HG02870 (cell line): ENCODE results near the gene ZNF107.
"Not testable (repeated sequence)": the region's sequence is repeated elsewhere in the genome, so short reads cannot be mapped to it uniquely, and the experiment has no call there.

Experiments used
- ATAC-seq: cut with Tn5 transposase; IDR thresholded peaks from one replicate; pipeline ENCODE4 v1.9.1; 2021; ENCODE audit warnings: mild to moderate bottlenecking, moderate library complexity; ENCODE audit not compliant: unreplicated experiment

Gene ZNF107

GRCh38 chr7:64642875-64643274 lies 23.1 kb upstream of the ZNF107 start:
- no peak for ATAC-seq

GRCh38 chr7:64643566-64643965 lies 22.4 kb upstream of the ZNF107 start:
- ATAC-seq: no peak

GRCh38 chr7:64651203-64651602 lies 14.7 kb upstream of the ZNF107 start:
- no peak for ATAC-seq

DNA sequence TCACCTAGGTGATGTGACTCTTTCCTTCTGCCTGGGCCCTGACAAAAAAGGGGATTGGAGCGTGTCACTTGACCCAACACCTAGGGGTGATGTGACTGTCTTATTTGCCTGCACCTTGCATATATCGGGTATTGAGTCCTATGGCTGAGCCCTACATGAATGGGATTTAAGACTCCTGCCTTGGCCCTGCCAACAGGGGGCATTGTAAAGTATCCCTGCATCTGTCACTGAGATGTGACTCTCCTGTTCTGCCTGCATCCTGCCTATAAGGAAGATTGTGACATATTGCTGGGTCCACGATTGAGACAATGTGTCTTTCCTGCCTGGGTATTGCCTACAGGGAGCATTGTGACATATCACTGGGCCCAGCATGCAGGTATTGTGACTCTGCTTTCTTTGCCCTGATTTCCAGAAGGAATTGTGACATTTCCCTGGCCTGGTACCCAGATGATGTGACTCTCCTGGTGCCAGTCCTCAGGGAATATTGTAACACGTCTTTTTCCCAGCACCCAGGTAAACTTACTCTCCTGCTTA lies 14.2 kb upstream of the ZNF107 start:
- ATAC-seq: no peak

- ATAC-seq: no peak
These were observed 12.1 kb upstream of the ZNF107 start for GRCh38 chr7:64653721-64654401.

DNA sequence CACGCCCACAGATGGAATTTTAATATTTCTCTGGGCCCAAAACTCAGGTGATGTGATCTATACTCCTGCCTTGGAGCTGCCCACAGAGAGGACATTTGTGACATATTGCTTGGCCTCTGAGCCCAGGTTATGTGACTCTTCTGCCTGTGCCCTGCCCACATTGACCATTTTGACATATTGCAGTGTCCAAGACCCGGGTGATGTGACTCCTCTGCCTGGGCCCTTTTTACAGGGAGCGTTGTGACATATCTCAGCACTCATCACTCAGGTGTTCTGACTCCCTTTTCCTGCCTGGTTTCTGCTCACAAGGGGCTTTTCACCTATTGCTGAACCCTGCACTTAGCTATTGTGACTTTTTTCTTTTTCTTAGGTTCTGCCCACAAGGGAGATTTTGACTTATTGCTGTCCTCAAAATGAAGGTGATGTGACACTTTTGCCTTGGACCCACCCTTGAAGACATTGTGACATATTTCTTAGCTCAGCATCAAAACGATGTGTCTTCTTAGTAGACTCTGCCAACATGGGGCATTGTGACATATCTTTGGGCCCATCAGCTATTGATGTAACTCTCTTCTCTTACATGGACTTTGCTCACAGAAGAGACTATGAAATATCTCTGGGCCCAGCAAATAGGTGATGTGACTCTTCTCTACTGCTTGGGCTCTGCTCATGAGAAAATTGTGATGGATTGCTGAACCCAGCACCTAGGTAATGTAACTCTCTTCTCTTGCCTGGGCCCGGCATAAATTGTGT lies 11.0 kb upstream of the ZNF107 start:
- ATAC-seq: no peak

- no peak for ATAC-seq
These were observed 10.1 kb upstream of the ZNF107 start for GRCh38 chr7:64655811-64656210.

DNA sequence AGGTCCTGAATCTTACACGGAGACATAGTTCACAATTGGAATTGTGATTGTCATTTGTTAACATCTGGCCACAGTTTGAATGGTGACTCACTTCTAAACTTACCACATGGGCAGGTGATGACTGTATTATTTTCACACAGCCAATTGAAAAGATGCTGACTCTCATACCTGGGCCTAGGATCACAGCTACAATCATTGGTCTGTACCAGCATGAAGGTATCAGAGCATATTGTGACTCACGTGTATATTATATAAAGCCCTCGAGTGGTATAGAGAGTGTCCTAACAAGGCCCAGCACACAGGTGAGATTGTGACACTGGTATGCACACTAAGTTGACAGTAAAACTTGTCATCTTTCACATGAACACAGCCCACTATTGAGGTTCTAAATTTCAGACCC lies 9.4 kb upstream of the ZNF107 start:
- ATAC-seq: no peak

DNA sequence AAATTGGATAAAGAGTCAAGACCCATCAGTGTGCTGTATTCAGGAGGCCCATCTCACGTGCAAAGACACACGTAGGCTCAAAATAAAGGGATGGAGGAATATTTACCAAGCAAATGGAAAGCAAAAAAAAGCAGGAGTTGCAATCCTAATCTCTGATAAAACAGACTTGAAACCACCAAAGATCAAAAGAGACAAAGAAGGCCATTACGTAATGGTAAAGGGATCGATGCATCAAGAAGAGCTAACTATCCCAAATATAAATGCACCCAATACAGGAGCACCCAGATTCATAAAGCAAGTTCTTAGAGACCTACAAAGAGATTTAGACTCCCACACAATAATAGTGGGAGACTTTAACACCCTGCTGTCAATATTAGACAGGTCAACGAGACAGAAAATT lies 3.8 kb upstream of the ZNF107 start:
- ATAC-seq: not testable (repeated sequence)

DNA sequence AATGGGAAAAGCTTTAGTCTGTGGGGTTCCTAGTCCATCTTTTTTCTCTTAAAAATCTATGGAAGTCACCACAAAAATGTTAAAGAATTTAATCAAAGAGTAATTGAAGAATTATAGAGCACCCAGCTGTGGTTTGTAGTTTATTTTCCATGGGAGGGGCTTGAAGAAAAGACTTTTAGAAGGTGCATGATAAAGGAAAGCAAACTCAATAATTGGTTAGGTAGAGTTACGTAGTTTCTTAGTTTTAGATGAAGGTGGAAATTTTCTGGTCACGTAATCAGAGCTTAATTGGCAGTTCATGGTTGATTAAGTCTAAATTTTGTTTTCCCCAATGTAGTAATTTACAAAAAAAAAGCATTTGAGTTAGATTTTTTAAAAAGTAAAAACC lies 724 bp downstream of the ZNF107 start:
- ATAC-seq: no peak

- no peak for ATAC-seq
These were observed 1.4 kb downstream of the ZNF107 start for GRCh38 chr7:64667311-64667710.

GRCh38 chr7:64672414-64672813 lies 6.5 kb downstream of the ZNF107 start:
- no peak for ATAC-seq

- ATAC-seq: no peak
These were observed 19.2 kb downstream of the ZNF107 start for GRCh38 chr7:64685091-64685490.

- ATAC-seq: no peak
These were observed 19.8 kb downstream of the ZNF107 start for GRCh38 chr7:64685741-64686140.

GRCh38 chr7:64686493-64687184 lies 20.7 kb downstream of the ZNF107 start:
- no peak for ATAC-seq

- no peak for ATAC-seq
These were observed 21.3 kb downstream of the ZNF107 start for GRCh38 chr7:64687249-64687648.

GRCh38 chr7:64688988-64689387 lies 23.1 kb downstream of the ZNF107 start:
- no peak for ATAC-seq

DNA sequence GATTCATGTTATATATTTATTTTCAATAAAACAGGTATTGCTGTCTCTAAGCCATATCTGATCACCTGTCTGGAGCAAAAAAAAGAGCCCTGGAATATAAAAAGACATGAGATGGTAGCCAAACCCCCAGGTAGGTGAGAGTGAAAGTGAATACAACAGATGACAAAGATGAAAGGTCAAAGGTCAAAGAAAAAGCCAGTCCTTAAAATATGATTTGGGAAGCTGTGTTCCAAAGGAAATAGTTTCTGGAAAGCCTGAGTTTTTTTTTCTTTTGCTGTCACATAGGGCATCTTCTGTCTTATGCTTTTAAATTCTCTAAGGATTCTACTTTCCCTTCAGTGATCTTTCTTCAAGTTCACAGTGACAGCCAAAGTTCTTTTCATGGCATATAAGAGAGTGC lies 25.9 kb downstream of the ZNF107 start:
- ATAC-seq: no peak

DNA sequence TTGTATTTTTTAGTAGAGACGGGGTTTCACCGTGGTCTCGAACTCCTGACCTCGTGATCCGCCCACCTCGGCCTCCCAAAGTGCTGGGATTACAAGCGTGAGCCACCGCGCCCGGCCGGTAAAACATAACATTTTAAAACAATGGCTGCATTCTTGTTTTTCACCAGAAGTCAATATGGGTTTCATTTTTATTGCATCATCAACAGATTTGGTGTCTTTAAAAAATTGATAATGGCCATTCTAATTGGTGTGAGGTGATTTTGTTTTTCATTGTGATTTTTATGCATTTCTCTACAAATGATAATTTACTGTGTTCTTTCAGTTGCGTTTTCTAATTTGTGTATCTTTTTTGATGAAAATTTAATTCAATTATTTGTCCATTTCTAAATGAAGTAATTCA lies 31.9 kb downstream of the ZNF107 start:
- ATAC-seq: not testable (repeated sequence)

GRCh38 chr7:64706625-64707292 lies 40.8 kb downstream of the ZNF107 start:
- ATAC-seq: no peak

DNA sequence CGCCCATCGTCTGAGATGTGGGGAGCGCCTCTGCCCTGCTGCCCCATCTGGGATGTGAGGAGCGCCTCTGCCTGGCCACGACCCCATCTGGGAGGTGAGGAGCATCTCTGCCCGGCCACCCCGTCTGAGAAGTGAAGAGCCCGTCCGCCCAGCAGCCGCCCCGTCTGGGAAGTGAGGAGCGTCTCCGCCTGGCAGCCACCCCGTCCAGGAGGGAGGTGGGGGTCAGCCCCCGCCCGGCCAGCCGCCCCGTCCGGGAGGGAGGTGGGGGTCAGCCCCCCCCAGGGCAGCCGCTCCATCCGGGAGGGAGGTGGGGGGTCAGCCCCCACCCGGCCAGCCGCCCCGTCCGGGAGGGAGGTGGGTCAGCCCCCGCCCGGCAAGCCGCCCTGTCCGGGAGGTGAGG lies 52.0 kb downstream of the ZNF107 start:
- ATAC-seq: not testable (repeated sequence)
